ENCODE measurements around the gene PCDHGA8.

Gene PCDHGA8

GRCh38 chr5:141351591-141351990 lies 40.8 kb upstream of the PCDHGA8 start:
- no peak overlapping the region for H3K4me3 ChIP-seq (ENCODE audit: low read depth, low read length)
- DNase-seq (ENCODE audit: low read depth): no peak
- TF ChIP-seq CTCF (IDR thresholded peaks at IDR 0.05; ENCODE audit: insufficient read depth, low read depth, low read length, missing control alignments): no peak

DNA sequence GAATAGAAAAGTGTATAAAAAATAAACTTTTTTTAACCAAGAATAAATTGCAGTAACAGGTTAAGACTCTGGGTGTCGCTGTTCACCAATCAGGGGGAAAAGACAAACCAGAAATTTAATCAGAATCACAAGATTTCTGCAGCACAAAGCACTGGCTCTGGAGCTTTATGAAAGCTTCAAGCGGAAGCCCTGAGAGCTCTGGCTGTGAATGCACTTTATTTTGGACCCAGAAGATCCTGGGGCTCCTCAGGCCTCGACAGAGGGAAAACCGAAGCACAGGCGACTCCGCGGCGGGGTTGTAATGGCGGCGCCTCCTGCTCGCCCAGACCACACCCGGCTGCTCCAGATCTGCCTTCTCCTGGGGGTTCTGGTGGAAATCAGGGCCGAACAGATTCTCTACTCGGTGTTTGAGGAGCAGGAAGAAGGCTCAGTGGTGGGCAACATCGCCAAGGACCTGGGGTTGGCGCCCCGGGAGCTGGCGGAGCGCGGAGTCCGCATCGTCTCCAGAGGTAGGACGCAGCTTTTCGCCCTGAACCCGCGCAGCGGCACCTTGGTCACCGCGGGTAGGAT lies 37.4 kb upstream of the PCDHGA8 start, which contains the start of gene PCDHGA4:
Gene PCDHGA4, plus strand, starts transcription at position 122 of the 570 bp plus-strand sequence. Its CDS starts 87 bp downstream, at position 209.
- TF ChIP-seq CTCF (IDR thresholded peaks at IDR 0.05; ENCODE audit: insufficient read depth, low read depth, low read length, missing control alignments): peak; percentile 16
- DNase-seq (ENCODE audit: low read depth): no peak
- H3K4me3 ChIP-seq (ENCODE audit: low read depth, low read length): no peak within 1 kb of the TSS

DNA sequence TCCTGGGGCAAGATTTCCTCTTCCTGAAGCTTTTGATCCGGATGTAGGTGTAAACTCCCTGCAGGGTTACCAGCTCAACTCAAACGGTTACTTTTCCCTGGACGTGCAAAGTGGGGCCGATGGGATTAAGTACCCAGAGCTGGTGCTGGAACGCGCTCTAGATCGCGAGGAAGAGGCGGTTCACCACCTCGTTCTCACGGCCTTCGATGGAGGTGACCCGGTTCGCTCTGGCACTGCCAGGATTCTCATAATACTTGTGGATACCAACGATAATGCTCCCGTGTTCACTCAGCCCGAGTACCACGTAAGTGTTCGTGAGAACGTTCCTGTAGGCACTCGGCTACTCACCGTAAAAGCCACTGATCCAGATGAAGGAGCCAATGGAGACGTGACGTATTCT lies 36.8 kb upstream of the PCDHGA8 start:
- DNase-seq (ENCODE audit: low read depth): no peak
- no peak for TF ChIP-seq CTCF (IDR thresholded peaks at IDR 0.05; ENCODE audit: insufficient read depth, low read depth, low read length, missing control alignments)
- H3K4me3 ChIP-seq (ENCODE audit: low read depth, low read length): no peak overlapping the region

DNA sequence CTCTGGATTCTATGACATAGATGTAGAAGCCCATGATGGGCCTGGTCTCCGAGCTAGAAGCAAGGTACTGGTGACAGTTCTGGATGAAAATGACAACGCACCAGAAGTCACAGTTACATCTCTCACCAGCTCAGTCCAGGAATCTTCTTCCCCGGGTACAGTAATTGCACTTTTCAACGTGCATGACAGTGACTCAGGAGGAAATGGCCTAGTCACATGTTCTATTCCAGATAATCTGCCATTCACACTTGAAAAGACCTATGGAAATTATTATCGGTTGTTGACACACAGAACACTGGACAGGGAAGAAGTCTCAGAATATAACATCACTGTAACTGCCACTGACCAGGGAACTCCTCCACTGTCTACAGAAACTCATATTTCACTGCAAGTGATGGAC lies 36.3 kb upstream of the PCDHGA8 start:
- TF ChIP-seq CTCF (IDR thresholded peaks at IDR 0.05; ENCODE audit: insufficient read depth, low read depth, low read length, missing control alignments): no peak
- H3K4me3 ChIP-seq (ENCODE audit: low read depth, low read length): no peak overlapping the region
- DNase-seq (ENCODE audit: low read depth): no peak

- DNase-seq (ENCODE audit: low read depth): no peak
- H3K4me3 ChIP-seq (ENCODE audit: low read depth, low read length): no peak overlapping the region
- no peak for TF ChIP-seq CTCF (IDR thresholded peaks at IDR 0.05; ENCODE audit: insufficient read depth, low read depth, low read length, missing control alignments)
Measured at GRCh38 chr5:141356950-141357349, 35.5 kb upstream of the PCDHGA8 start.

- H3K4me3 ChIP-seq (ENCODE audit: low read depth, low read length): peak within 1 kb of the TSS; percentile 39
- TF ChIP-seq CTCF (IDR thresholded peaks at IDR 0.05; ENCODE audit: insufficient read depth, low read depth, low read length, missing control alignments): peak; percentile 42
- peak; percentile 64 for DNase-seq (ENCODE audit: low read depth)
Measured at GRCh38 chr5:141359790-141360426, 32.5 kb upstream of the PCDHGA8 start, which contains the start of gene PCDHGB2. Gene PCDHGB2, plus strand, starts transcription at chr5:141359994. Its CDS starts 142 bp downstream, at chr5:141360136.

All from GM12865 (cell line).